ENCODE results near the gene COMT. TPM values are rescaled to one million over a fixed set of nuclear protein-coding genes. Genes with fewer than 3 reads are reported as not detected.

COMT gene
- total RNA-seq, 1 experiment from 2014 or later, result 109 TPM

DNA sequence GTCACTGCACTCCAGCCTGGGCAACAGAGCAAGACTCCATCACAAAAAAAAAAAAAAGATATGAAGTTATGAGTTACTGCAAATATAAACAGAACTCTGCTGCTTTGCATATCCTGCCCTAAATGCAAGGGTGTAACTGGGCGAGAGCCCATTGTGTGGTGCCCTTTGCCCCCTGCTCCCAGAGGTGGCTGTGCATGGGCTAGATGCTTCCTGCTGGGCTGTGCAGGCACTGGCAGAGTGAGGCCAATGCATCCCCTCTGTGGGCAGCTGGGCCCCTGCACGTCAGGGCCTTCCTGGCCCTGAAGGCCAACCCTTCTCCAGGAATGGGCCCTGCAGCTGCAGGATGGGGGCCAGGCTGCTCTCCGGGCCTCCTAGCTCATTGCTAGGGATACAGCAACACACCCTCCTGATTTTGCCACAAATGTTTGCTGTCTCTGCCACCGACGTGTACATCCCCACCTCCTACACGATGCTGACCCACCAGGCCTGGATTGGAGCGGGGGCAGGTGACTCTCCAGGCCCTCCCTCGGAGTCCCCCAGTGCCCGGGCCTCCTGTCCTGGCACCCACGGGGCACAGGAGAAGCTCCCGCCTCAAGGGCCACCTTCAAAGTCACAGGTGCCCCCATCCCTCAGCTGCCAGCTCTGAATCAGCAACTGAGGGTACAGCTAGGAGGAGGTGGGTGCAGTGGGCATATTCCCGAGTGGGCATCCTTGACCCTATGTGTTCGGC lies 40.7 kb upstream of the COMT start:
- no peaks in the 10 kb centered on the region for H3K9me2 ChIP-seq (ENCODE audit: insufficient read depth)
- no peaks in the 10 kb centered on the region for H4K20me1 ChIP-seq (ENCODE audit: insufficient read depth)
- RAD21 ChIA-PET (ENCODE audit: low non-redundant PET in 1 of 2, low total read pairs in 2 of 2, uncharacterized antibody in 2 of 2, unreplicated experiment in 2 of 2), result no interaction called here
- no peaks in the 10 kb centered on the region for H3K9me3 ChIP-seq (ENCODE audit: control insufficient read depth in 1 of 2, insufficient read depth in 1 of 2, low read depth in 1 of 2, low read length in 2 of 2)
- H3K4me2 ChIP-seq (ENCODE audit: low read length), result no peak overlapping the region
- DNase-seq (ENCODE audit: low read depth, low spot score) (no peak), ATAC-seq (no peak)
- TF ChIP-seq SP1 (IDR thresholded peaks at IDR 0.05; ENCODE audit: low read depth) (no peak), POLR2AphosphoS5 (IDR thresholded peaks at IDR 0.05; ENCODE audit: low read depth, low read length) (no peak)
- TF ChIP-seq, protein P1, sequence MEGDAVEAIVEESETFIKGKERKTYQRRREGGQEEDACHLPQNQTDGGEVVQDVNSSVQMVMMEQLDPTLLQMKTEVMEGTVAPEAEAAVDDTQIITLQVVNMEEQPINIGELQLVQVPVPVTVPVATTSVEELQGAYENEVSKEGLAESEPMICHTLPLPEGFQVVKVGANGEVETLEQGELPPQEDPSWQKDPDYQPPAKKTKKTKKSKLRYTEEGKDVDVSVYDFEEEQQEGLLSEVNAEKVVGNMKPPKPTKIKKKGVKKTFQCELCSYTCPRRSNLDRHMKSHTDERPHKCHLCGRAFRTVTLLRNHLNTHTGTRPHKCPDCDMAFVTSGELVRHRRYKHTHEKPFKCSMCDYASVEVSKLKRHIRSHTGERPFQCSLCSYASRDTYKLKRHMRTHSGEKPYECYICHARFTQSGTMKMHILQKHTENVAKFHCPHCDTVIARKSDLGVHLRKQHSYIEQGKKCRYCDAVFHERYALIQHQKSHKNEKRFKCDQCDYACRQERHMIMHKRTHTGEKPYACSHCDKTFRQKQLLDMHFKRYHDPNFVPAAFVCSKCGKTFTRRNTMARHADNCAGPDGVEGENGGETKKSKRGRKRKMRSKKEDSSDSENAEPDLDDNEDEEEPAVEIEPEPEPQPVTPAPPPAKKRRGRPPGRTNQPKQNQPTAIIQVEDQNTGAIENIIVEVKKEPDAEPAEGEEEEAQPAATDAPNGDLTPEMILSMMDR (IDR thresholded peaks at IDR 0.05 in 2 of 3, conservative IDR thresholded peaks at IDR 0.05 in 1 of 3; ENCODE audit: borderline replicate concordance in 1 of 3, insufficient read depth in 1 of 3, low read depth in 2 of 3, low read length in 2 of 3), result 0 out of 6 replicates have a peak, but pooled peaks of 1 of the 3 experiments have one; percentile 1
- no peak overlapping the region for H3K27ac ChIP-seq (ENCODE audit: low read depth, low read length)
- H3K4me1 ChIP-seq (ENCODE audit: control insufficient read depth in 1 of 2, insufficient read depth in 2 of 2, low read length in 2 of 2), result peaks cover 0 to 12% of the 10 kb centered on the region in 2 experiments; a peak in 1 of 4 replicates
- CTCF ChIA-PET, result interaction anchor here (1.5 kb wide), 1 partner anchor 170 kb away, joined by 6 read pairs; no protein-coding TSS in a partner anchor
- no peaks in the 10 kb centered on the region for H3K79me2 ChIP-seq (ENCODE audit: insufficient read depth, low read length)
- intact Hi-C loops (cut with micrococcal nuclease), result no loop called here
- H3K36me3 ChIP-seq (ENCODE audit: control insufficient read depth in 1 of 2, insufficient read depth in 2 of 2, low read length in 2 of 2), result no peaks in the 10 kb centered on the region
- POLR2A ChIA-PET, result no interaction called here
- no peaks in the 10 kb centered on the region for H3K27me3 ChIP-seq (ENCODE audit: insufficient read depth, low read length)
- H2AFZ ChIP-seq (ENCODE audit: low read depth, low read length, poor library complexity, severe bottlenecking), result no peak overlapping the region
- BruUV-seq (replicated peaks), result no TSS peak
- no peak overlapping the region for H3K4me3 ChIP-seq (replicated peaks in 1 of 2; ENCODE audit: low read depth in 1 of 2, low read length in 2 of 2)
- H3K9ac ChIP-seq (ENCODE audit: low read length), result no peak overlapping the region

DNA sequence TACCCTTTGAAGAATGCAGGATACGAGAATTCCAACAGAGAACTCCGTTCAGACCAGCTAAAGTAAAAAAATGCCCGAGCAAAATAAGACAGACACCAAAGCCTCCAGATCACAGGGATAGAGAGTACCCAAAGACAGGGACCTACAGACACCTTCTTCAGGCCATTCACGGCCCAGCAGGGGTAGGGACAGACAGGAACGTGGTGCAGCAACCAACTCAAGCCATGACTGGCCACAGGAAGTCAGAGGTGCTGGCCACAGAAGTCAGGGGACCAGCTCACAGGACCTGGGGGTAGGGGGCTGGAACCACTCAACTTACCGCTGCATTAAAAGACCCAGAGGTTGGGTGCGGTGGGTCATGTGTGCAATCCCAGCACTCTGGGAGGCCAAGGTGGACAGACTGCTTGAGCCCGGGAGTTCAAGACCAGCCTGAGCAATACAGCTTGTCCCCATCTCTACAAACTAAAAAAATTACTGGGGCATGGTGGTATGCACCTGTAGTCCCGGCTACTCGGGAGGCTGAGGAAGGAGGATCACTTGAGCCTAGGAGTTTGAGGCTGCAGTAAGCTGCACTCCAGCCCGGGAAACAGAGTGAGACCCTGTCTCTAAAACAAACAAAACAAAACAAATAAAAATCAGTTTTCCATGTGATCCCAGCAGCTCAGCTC lies 39.9 kb upstream of the COMT start:
- H3K27me3 ChIP-seq (ENCODE audit: insufficient read depth, low read length), result no peaks in the 10 kb centered on the region
- DNase-seq (ENCODE audit: low read depth, low spot score) (no peak), ATAC-seq (no peak)
- H4K20me1 ChIP-seq (ENCODE audit: insufficient read depth), result no peaks in the 10 kb centered on the region
- H3K27ac ChIP-seq (ENCODE audit: low read depth, low read length), result no peak overlapping the region
- H2AFZ ChIP-seq (ENCODE audit: low read depth, low read length, poor library complexity, severe bottlenecking), result no peak overlapping the region
- ChIA-PET POLR2A (no interaction called here), RAD21 (ENCODE audit: low non-redundant PET in 1 of 2, low total read pairs in 2 of 2, uncharacterized antibody in 2 of 2, unreplicated experiment in 2 of 2) (no interaction called here), CTCF (interaction anchor here (1.5 kb wide), 1 partner anchor 171 kb away, joined by 6 read pairs; no protein-coding TSS in a partner anchor)
- H3K4me1 ChIP-seq (ENCODE audit: control insufficient read depth in 1 of 2, insufficient read depth in 2 of 2, low read length in 2 of 2), result peaks cover 0 to 7% of the 10 kb centered on the region in 2 experiments; a peak in 1 of 4 replicates
- intact Hi-C loops (cut with micrococcal nuclease), result no loop called here
- H3K9me3 ChIP-seq (ENCODE audit: control insufficient read depth in 1 of 2, insufficient read depth in 1 of 2, low read depth in 1 of 2, low read length in 2 of 2), result no peaks in the 10 kb centered on the region
- no peak overlapping the region for H3K9ac ChIP-seq (ENCODE audit: low read length)
- no TSS peak for BruUV-seq (replicated peaks)
- H3K4me3 ChIP-seq (replicated peaks in 1 of 2; ENCODE audit: low read depth in 1 of 2, low read length in 2 of 2), result no peak overlapping the region
- H3K9me2 ChIP-seq (ENCODE audit: insufficient read depth), result no peaks in the 10 kb centered on the region
- H3K4me2 ChIP-seq (ENCODE audit: low read length), result no peak overlapping the region
- TF ChIP-seq JUND (IDR thresholded peaks at IDR 0.05), result no peak
- TF ChIP-seq, protein P1 (IDR thresholded peaks at IDR 0.05 in 2 of 3, conservative IDR thresholded peaks at IDR 0.05 in 1 of 3; ENCODE audit: borderline replicate concordance in 1 of 3, insufficient read depth in 1 of 3, low read depth in 2 of 3, low read length in 2 of 3), result no peak
- no peak for TF ChIP-seq ZNF274 (IDR thresholded peaks at IDR 0.05; ENCODE audit: low read depth, low read length)
- no peak for TF ChIP-seq RAD21 (IDR thresholded peaks at IDR 0.05; ENCODE audit: low read depth)
- no peak for TF ChIP-seq CBX3 (IDR thresholded peaks at IDR 0.05; ENCODE audit: low read depth)
- TF ChIP-seq SRF (IDR thresholded peaks at IDR 0.05; ENCODE audit: low read depth), result no peak
- TF ChIP-seq ELF1 (IDR thresholded peaks at IDR 0.05; ENCODE audit: borderline replicate concordance, low read depth), result no peak
- no peak for TF ChIP-seq TCF7L2 (IDR thresholded peaks at IDR 0.05; ENCODE audit: borderline replicate concordance, extremely low read depth, insufficient read depth, insufficient read length)
- no peak for TF ChIP-seq SIN3A (IDR thresholded peaks at IDR 0.05; ENCODE audit: low read depth)
- TF ChIP-seq SP1 (IDR thresholded peaks at IDR 0.05; ENCODE audit: low read depth), result no peak
- no peak for TF ChIP-seq EZH2 (IDR thresholded peaks at IDR 0.05)
- no peak for TF ChIP-seq CEBPB (IDR thresholded peaks at IDR 0.05; ENCODE audit: low read depth)
- H3K79me2 ChIP-seq (ENCODE audit: insufficient read depth, low read length), result no peaks in the 10 kb centered on the region
- H3K36me3 ChIP-seq (ENCODE audit: control insufficient read depth in 1 of 2, insufficient read depth in 2 of 2, low read length in 2 of 2), result no peaks in the 10 kb centered on the region
